Fibroblast of peridontal ligament (primary cell): Measurements from ENCODE around the gene TTC33.

Experiments
- DNase-seq: peaks from one replicate; pipeline ENCODE4 v3.0.0-alpha.2; 2010; ENCODE audit errors: extremely low read depth

Gene TTC33

GRCh38 chr5:40521108-40521785 is 234.5 kb downstream of the TTC33 start:
- DNase-seq: no peak

GRCh38 chr5:40518485-40518917 is 237.3 kb downstream of the TTC33 start:
- DNase-seq: peak; percentile 39

- DNase-seq: no peak
Measured at GRCh38 chr5:40515476-40515875, 240.3 kb downstream of the TTC33 start.

GRCh38 chr5:40514976-40515375 is 240.8 kb downstream of the TTC33 start:
- DNase-seq: no peak

GRCh38 chr5:40511801-40512200 is 244.0 kb downstream of the TTC33 start:
- no peak for DNase-seq

- DNase-seq: peak; percentile 33
Measured at GRCh38 chr5:40507095-40507494, 248.7 kb downstream of the TTC33 start.

- DNase-seq: peak; percentile 77
Measured at GRCh38 chr5:40505031-40505430, 250.7 kb downstream of the TTC33 start.

- no peak for DNase-seq
Measured at GRCh38 chr5:40503439-40503838, 252.3 kb downstream of the TTC33 start.

- DNase-seq: no peak
Measured at GRCh38 chr5:40502736-40503135, 253.0 kb downstream of the TTC33 start.

GRCh38 chr5:40501711-40502444 is 253.9 kb downstream of the TTC33 start:
- no peak for DNase-seq

GRCh38 chr5:40499518-40500273 is 256.1 kb downstream of the TTC33 start:
- no peak for DNase-seq

- peak; percentile 16 for DNase-seq
Measured at GRCh38 chr5:40499007-40499406, 256.8 kb downstream of the TTC33 start.

- no peak for DNase-seq
Measured at GRCh38 chr5:40497573-40497972, 258.2 kb downstream of the TTC33 start.

GRCh38 chr5:40495237-40495635 is 260.5 kb downstream of the TTC33 start:
- no peak for DNase-seq

GRCh38 chr5:40494631-40495236 is 261.0 kb downstream of the TTC33 start:
- DNase-seq: no peak

- DNase-seq: peak; percentile 19
Measured at GRCh38 chr5:40492056-40492455, 263.7 kb downstream of the TTC33 start.

- no peak for DNase-seq
Measured at GRCh38 chr5:40491644-40492043, 264.1 kb downstream of the TTC33 start.

GRCh38 chr5:40490464-40491111 is 265.2 kb downstream of the TTC33 start:
- DNase-seq: no peak

GRCh38 chr5:40489421-40489820 is 266.3 kb downstream of the TTC33 start:
- DNase-seq: no peak

- DNase-seq: no peak
Measured at GRCh38 chr5:40486437-40487275, 269.1 kb downstream of the TTC33 start.
